IMR-90 (cell line): Measurements from ENCODE around the gene ZNF467. TPM values are rescaled to one million over a fixed set of nuclear protein-coding genes. Genes with fewer than 3 reads are reported as not detected.

ENCODE experiments used
- ATAC-seq: fragments of 200-7000 bp; cut with Tn5 transposase; 2 replicates; pipeline ENCODE4 v1.9.1; 2020; ENCODE audit warnings: low read depth, mild to moderate bottlenecking, moderate library complexity
- BruUV-seq: library from RNA; stranded (reverse); fragments of 400-500 nt; replicated peaks from 2 replicates; lab custom pipeline; 2021; lab: Mats Ljungman, UMichigan
- CTCF ChIA-PET: fragments of 300-600 bp; formaldehyde crosslinking; extraction: SDS; loops from one replicate; lab custom pipeline; 2021; ENCODE audit warnings: antibody characterized with exemption; lab: Yijun Ruan, JAX
- POLR2A ChIA-PET: fragments of 300-600 bp; sonication (Branson Sonifier 250); formaldehyde crosslinking; loops from one replicate; lab custom pipeline; 2022; ENCODE audit warnings: antibody characterized with exemption; ENCODE audit not compliant: unreplicated experiment; lab: Charles Lee
- DNase-seq: peaks from one replicate; pipeline ENCODE4 v3.0.0; 2013
- H2AFZ ChIP-seq: replicated peaks from 2 replicates; pipeline ENCODE3; 2013; ENCODE audit warnings: low read length, mild to moderate bottlenecking; ENCODE audit not compliant: poor library complexity
- H2AK5ac ChIP-seq: 2 replicates; pipeline ENCODE4 v1.6.1; 2013; ENCODE audit warnings: low read depth, low read length, inconsistent platforms
- H2AK9ac ChIP-seq: replicated peaks from 2 replicates; pipeline ENCODE3; 2013; ENCODE audit warnings: mild to moderate bottlenecking, low read depth, low read length, moderate library complexity; ENCODE audit not compliant: poor library complexity
- H2BK120ac ChIP-seq: 2 replicates; pipeline ENCODE4 v1.6.1; 2013; ENCODE audit warnings: low read depth, low read length, inconsistent platforms
- H2BK15ac ChIP-seq: 3 replicates; pipeline ENCODE4 v1.6.1; 2013; ENCODE audit warnings: low read depth, low read length, inconsistent platforms
- H2BK20ac ChIP-seq: 2 replicates; pipeline ENCODE4 v1.6.1; 2013; ENCODE audit warnings: low read depth, mild to moderate bottlenecking, inconsistent platforms, low read length, moderate library complexity
- H2BK5ac ChIP-seq: 2 replicates; pipeline ENCODE4 v1.6.1; 2013; ENCODE audit warnings: mild to moderate bottlenecking, low read depth, low read length, inconsistent platforms; ENCODE audit not compliant: poor library complexity, severe bottlenecking
- H3K14ac ChIP-seq: replicated peaks from 2 replicates; pipeline ENCODE4 v1.6.1; 2013; ENCODE audit warnings: low read depth, low read length, inconsistent platforms
- H3K18ac ChIP-seq: 2 replicates; pipeline ENCODE4 v1.6.1; 2013; ENCODE audit warnings: low read depth, low read length, control low read depth
- H3K23ac ChIP-seq: 2 replicates; pipeline ENCODE4 v1.6.1; 2013; ENCODE audit warnings: low read depth, low read length, inconsistent platforms
- H3K27ac ChIP-seq: 2 replicates; pipeline ENCODE4 v1.5.1; 2013; ENCODE audit warnings: mild to moderate bottlenecking, control low read depth, low read length; ENCODE audit not compliant: insufficient read depth
- H3K27me3 ChIP-seq: 2 replicates; pipeline ENCODE4 v1.6.1; 2013; ENCODE audit warnings: low read length; ENCODE audit not compliant: control insufficient read depth, insufficient read depth
- H3K36me3 ChIP-seq: 2 replicates; pipeline ENCODE4 v1.6.1; 2013; ENCODE audit warnings: low read length, mixed read lengths; ENCODE audit not compliant: control insufficient read depth, insufficient read depth
- H3K4ac ChIP-seq: 2 replicates; pipeline ENCODE4 v1.6.1; 2013; ENCODE audit warnings: low read depth, low read length, inconsistent platforms
- H3K4me1 ChIP-seq: 2 replicates; pipeline ENCODE4 v1.6.1; 2013; ENCODE audit warnings: low read length, mixed read lengths; ENCODE audit not compliant: control insufficient read depth, insufficient read depth
- H3K4me2 ChIP-seq: 2 replicates; pipeline ENCODE4 v1.6.1; 2013; ENCODE audit warnings: low read depth, mild to moderate bottlenecking, control low read depth, low read length, moderate library complexity
- H3K4me3 ChIP-seq: 2 replicates; pipeline ENCODE4 v1.5.1; 2013; ENCODE audit warnings: low read depth, mild to moderate bottlenecking, control low read depth, low read length, moderate library complexity; ENCODE audit not compliant: insufficient read depth
- H3K56ac ChIP-seq: 2 replicates; pipeline ENCODE4 v1.6.1; 2013; ENCODE audit warnings: low read length, inconsistent platforms; ENCODE audit not compliant: insufficient read depth; ENCODE audit errors: extremely low read depth
- H3K79me1 ChIP-seq, 2 experiments: 2 replicates each; pipeline ENCODE4 v1.6.1; 2013; ENCODE audit warnings: low read length in 2 of 2, inconsistent platforms in 1 of 2, low read depth in 1 of 2
- H3K9ac ChIP-seq: 2 replicates; pipeline ENCODE4 v1.6.1; 2013; ENCODE audit warnings: low read depth, low read length, control low read depth
- H3K9me1 ChIP-seq: 2 replicates; pipeline ENCODE4 v1.6.1; 2013; ENCODE audit warnings: low read length, inconsistent platforms; ENCODE audit not compliant: insufficient read depth
- H3K9me3 ChIP-seq: 2 replicates; pipeline ENCODE4 v1.6.1; 2013; ENCODE audit warnings: low read length; ENCODE audit not compliant: control insufficient read depth, insufficient read depth
- H4K20me1 ChIP-seq: 2 replicates; pipeline ENCODE4 v1.6.1; 2013; ENCODE audit warnings: low read length, inconsistent platforms; ENCODE audit not compliant: insufficient read depth
- H4K5ac ChIP-seq: 2 replicates; pipeline ENCODE4 v1.6.1; 2013; ENCODE audit warnings: mild to moderate bottlenecking, low read depth, low read length, control low read depth
- H4K8ac ChIP-seq, 2 experiments: 2 replicates each; pipeline ENCODE4 v1.6.1; 2013; ENCODE audit warnings: low read depth in 2 of 2, low read length in 2 of 2, control low read depth in 1 of 2, inconsistent platforms in 1 of 2
- H4K91ac ChIP-seq: 2 replicates; pipeline ENCODE4 v1.6.1; 2013; ENCODE audit warnings: low read depth, low read length, inconsistent platforms; ENCODE audit not compliant: insufficient read depth
- BHLHE40 ChIP-seq: fragments of 150-350 bp; IDR thresholded peaks from 2 replicates; pipeline ENCODE4 v1.6.1; 2016; ENCODE audit warnings: mild to moderate bottlenecking, low read depth, low read length
- CEBPB ChIP-seq: IDR thresholded peaks from 2 replicates; pipeline ENCODE4 v1.6.1; 2012; ENCODE audit warnings: low read depth, low read length, improper control_type of control experiment
- CHD1 ChIP-seq: IDR thresholded peaks from 2 replicates; pipeline ENCODE4 v1.6.1; 2012; ENCODE audit warnings: low read depth, low read length, improper control_type of control experiment
- FOS ChIP-seq: fragments of 150-350 bp; IDR thresholded peaks from 2 replicates; pipeline ENCODE4 v1.6.1; 2016; ENCODE audit warnings: low read depth, low read length
- MAFK ChIP-seq: IDR thresholded peaks from 2 replicates; pipeline ENCODE4 v1.6.1; 2012; ENCODE audit warnings: low read depth, low read length, improper control_type of control experiment
- MXI1 ChIP-seq: IDR thresholded peaks from 2 replicates; pipeline ENCODE4 v1.6.1; 2012; ENCODE audit warnings: low read depth, mild to moderate bottlenecking, low read length, moderate library complexity, borderline replicate concordance
- POLR2A ChIP-seq: IDR thresholded peaks from 2 replicates; pipeline ENCODE4 v1.6.1; 2012; ENCODE audit warnings: mild to moderate bottlenecking, low read depth, low read length
- RAD21 ChIP-seq: IDR thresholded peaks from 2 replicates; pipeline ENCODE4 v1.6.1; 2012; ENCODE audit warnings: low read length, improper control_type of control experiment
- RFX5 ChIP-seq: IDR thresholded peaks from 2 replicates; pipeline ENCODE4 v1.8.0; 2012; ENCODE audit warnings: low read depth, mild to moderate bottlenecking, low read length, moderate library complexity
- SMC3 ChIP-seq: fragments of 150-350 bp; IDR thresholded peaks from 2 replicates; pipeline ENCODE4 v1.6.1; 2016; ENCODE audit warnings: low read depth, mild to moderate bottlenecking, antibody characterized with exemption, low read length, moderate library complexity
- WGBS, 2 experiments: methylation state at CpG; one replicate each; pipeline versions ENCODE4 v1.1.5 to v1.1.7; 2013; ENCODE audit warnings: missing lambda C conversion rate in 2 of 2; ENCODE audit not compliant: insufficient read length in 1 of 2; ENCODE audit errors: extremely low coverage in 2 of 2; 5-methylcytosine and 5-hydroxymethylcytosine counted together
- dilution Hi-C: fragments of 300-500 bp; cut with HindIII; formaldehyde crosslinking; loops from one replicate; pipeline ENCODE4 v1.14.3; 2018; ENCODE audit warnings: low sequenced_read_pairs; ENCODE audit not compliant: unreplicated experiment
- in situ Hi-C: fragments of 300-500 bp; cut with MboI; formaldehyde crosslinking; loops from 3 replicates; pipeline ENCODE4 v1.14.3; 2019; ENCODE audit warnings: low sequenced_read_pairs, inconsistent platforms, mixed read lengths
- intact Hi-C: fragments of 100-400 bp; cut with micrococcal nuclease; formaldehyde crosslinking; loops from 2 replicates; pipeline ENCODE4 v1.10.0; 2022
- polyA plus RNA-seq, 3 experiments: library from polyadenylated mRNA; depleted of rRNA; stranded (reverse); fragments of >200 nt; gene quantifications; 2 replicates each; pipeline ENCODE4 v1.2.3, GENCODE V29; 2012; ENCODE audit warnings: low replicate concordance in 1 of 3
- total RNA-seq: library from RNA; depleted of rRNA; stranded (reverse); fragments of >200 nt; gene quantifications from 2 replicates; pipeline ENCODE4 v1.2.3, GENCODE V29; 2012
- TF ChIP-seq, protein P1 (sequence below): fragments of 150-350 bp; IDR thresholded peaks from 2 replicates; pipeline ENCODE4 v1.6.1; 2016; ENCODE audit warnings: low read depth, mild to moderate bottlenecking, low read length, moderate library complexity, borderline replicate concordance
- TF ChIP-seq, protein P2 (sequence below): fragments of 150-350 bp; IDR thresholded peaks from 2 replicates; pipeline ENCODE4 v1.6.1; 2017; ENCODE audit warnings: mild to moderate bottlenecking, antibody characterized with exemption, low read length, low read depth
- TF ChIP-seq, protein P3 (sequence below): conservative IDR thresholded peaks from 2 replicates; pipeline ENCODE4 v1.5.1; 2012; ENCODE audit warnings: mild to moderate bottlenecking, low read depth, low read length, improper control_type of control experiment

Gene ZNF467
- total and polyA plus RNA-seq, 2 of the 4 experiments (the other 2 are of a cell fraction), result 0.67 TPM; not detected in 1

DNA sequence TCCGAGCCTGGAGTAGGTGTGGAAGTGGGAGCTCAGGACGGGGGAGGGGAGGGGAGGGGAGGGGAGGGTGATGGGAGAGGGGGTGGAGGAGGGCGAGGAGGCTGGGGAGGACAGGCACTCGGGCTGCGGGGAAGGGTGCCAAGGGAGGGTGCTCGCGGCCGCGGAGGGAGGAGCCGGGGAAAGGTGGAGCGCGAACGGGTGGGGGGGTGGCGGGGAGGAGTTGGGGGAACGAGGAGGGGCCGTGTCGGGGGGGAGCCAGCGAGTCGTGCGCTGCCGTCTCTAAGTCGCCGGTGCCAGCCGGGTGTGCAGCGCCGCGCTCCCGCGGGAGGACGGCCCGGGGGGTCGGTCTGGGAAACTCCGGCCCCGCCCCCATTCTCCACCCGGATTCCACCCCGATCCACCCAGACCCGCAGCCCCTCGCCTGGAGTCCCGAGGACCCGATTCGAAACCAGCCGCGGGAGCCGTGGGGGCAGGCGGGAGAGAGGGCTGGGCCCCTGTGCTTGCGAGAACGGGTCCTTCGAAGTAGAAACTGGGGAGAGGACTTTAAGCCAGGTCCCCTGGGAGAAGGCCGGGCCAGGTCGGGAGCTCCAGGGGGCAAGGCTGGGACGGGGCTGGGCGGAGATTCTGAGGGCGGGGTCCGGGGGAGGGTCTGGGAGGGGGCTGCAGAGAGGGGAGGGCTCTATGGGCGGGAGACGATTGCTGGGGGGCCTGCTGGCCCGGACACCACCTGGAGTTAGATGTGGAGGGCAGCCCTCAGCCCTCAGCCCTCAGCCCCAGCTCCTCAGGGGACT lies at the start of gene ZNF467 (continued):
- TF ChIP-seq, protein P1, sequence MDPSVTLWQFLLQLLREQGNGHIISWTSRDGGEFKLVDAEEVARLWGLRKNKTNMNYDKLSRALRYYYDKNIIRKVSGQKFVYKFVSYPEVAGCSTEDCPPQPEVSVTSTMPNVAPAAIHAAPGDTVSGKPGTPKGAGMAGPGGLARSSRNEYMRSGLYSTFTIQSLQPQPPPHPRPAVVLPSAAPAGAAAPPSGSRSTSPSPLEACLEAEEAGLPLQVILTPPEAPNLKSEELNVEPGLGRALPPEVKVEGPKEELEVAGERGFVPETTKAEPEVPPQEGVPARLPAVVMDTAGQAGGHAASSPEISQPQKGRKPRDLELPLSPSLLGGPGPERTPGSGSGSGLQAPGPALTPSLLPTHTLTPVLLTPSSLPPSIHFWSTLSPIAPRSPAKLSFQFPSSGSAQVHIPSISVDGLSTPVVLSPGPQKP, result no peak

DNA sequence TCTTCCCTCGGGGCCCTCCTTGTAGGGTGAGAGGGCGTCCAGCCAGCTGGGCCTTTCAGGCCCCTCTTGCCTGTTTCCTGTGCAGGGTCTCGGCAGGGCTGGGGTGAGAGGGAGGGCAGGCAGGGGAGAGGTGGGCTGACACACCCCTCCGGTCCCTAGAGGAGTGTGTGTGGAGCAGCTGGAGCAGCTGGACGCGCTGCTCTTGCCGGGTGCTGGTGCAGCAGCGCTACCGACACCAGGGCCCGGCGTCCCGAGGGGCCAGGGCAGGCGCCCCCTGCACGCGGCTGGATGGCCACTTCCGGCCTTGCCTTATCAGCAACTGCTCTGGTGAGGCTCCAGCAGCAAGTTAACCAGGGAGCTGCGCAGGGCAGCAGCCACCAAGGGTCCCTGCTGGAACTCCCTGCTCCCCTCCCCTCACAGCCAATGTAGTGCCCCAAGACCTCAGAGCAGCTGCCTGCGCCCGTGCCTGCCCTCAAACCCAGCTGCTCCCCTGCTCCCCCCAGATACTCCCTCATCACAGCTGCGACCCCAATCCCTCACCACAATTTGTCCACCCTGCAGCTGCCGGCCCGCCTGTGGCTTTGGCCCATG lies 49.1 kb upstream of the ZNF467 start:
- intact Hi-C loops, result no loop called here
- Histone ChIP-seq H3K4me3 (no peak overlapping the region), H3K9me3 (no peaks in the 10 kb centered on the region), H2BK5ac (no peak overlapping the region), H3K18ac (no peak overlapping the region), H3K4me2 (no peak overlapping the region), H4K8ac (no peak overlapping the region), H2BK20ac (no peak overlapping the region), H2AK9ac (no peak overlapping the region), H3K36me3 (no peaks in the 10 kb centered on the region), H2AK5ac (no peak overlapping the region), H3K9me1 (no peaks in the 10 kb centered on the region), H3K23ac (no peak overlapping the region), H4K5ac (no peak overlapping the region), H3K56ac (no peak overlapping the region), H3K27me3 (peaks cover 13% of the 10 kb centered on the region; the same call in 1 of the 2 replicates), H2BK120ac (no peak overlapping the region), H4K91ac (no peak overlapping the region), H3K9ac (no peak overlapping the region), H3K4ac (no peak overlapping the region), H3K79me1 (no peaks in the 10 kb centered on the region), H3K27ac (no peak overlapping the region), H2AFZ (no peak overlapping the region), H2BK15ac (no peak overlapping the region), H4K20me1 (no peaks in the 10 kb centered on the region), H3K4me1 (no peaks in the 10 kb centered on the region), H3K14ac (no peak overlapping the region)
- ATAC-seq, result no peak
- in situ Hi-C loops, result no loop called here
- DNase-seq, result no peak
- dilution Hi-C loops, result no loop called here
- ChIA-PET CTCF (no interaction called here), POLR2A (no interaction called here)
- 33% methylated on average over 3 of the region's 22 CpGs; no CpG with 5 or more reads in 1 of the 2 experiments for WGBS, 2 experiments
- BruUV-seq, result no TSS peak
- TF ChIP-seq RAD21, result no peak
- TF ChIP-seq, protein P2, sequence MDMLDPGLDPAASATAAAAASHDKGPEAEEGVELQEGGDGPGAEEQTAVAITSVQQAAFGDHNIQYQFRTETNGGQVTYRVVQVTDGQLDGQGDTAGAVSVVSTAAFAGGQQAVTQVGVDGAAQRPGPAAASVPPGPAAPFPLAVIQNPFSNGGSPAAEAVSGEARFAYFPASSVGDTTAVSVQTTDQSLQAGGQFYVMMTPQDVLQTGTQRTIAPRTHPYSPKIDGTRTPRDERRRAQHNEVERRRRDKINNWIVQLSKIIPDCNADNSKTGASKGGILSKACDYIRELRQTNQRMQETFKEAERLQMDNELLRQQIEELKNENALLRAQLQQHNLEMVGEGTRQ, result no peak
- TF ChIP-seq SMC3, result no peak
- TF ChIP-seq, protein P3, sequence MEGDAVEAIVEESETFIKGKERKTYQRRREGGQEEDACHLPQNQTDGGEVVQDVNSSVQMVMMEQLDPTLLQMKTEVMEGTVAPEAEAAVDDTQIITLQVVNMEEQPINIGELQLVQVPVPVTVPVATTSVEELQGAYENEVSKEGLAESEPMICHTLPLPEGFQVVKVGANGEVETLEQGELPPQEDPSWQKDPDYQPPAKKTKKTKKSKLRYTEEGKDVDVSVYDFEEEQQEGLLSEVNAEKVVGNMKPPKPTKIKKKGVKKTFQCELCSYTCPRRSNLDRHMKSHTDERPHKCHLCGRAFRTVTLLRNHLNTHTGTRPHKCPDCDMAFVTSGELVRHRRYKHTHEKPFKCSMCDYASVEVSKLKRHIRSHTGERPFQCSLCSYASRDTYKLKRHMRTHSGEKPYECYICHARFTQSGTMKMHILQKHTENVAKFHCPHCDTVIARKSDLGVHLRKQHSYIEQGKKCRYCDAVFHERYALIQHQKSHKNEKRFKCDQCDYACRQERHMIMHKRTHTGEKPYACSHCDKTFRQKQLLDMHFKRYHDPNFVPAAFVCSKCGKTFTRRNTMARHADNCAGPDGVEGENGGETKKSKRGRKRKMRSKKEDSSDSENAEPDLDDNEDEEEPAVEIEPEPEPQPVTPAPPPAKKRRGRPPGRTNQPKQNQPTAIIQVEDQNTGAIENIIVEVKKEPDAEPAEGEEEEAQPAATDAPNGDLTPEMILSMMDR, result no peak
- TF ChIP-seq CHD1, result no peak
- no peak for TF ChIP-seq MAFK
- TF ChIP-seq BHLHE40, result no peak
- TF ChIP-seq CEBPB, result no peak
- TF ChIP-seq POLR2A, result no peak
- TF ChIP-seq FOS, result no peak
- no peak for TF ChIP-seq RFX5
- no peak for TF ChIP-seq MXI1
